ENCODE measurements around the gene RCSD1. TPM values are rescaled to one million over a fixed set of nuclear protein-coding genes. Genes with fewer than 3 reads are reported as not detected.

RCSD1 gene
- total and polyA plus RNA-seq, 10 of the 15 experiments (the other 5 are each of a cell fraction or from before 2014, with no cell fraction given), result 11.4 to 78.3 (median 71.6) TPM

GRCh38 chr1:167681451-167682098 lies 51.5 kb downstream of the RCSD1 start:
- no peak overlapping the region for H3K4me2 ChIP-seq (ENCODE audit: control insufficient read depth, insufficient read depth)
- ChIA-PET SMC1A (ENCODE audit: uncharacterized antibody, unreplicated experiment) (interaction anchor here (0.6 to 10.3 kb wide), 11 partner anchors 9 to 141 kb away, joined by 3 to 170 read pairs (median 4); partner anchors contain the start of gene RCSD1), CTCF (interaction anchor here (1.2 to 4.0 kb wide), 10 partner anchors 13 to 572 kb away, joined by 3 to 30 read pairs (median 5); no protein-coding TSS in a partner anchor), POLR2A (interaction anchor here (0.6 to 3.2 kb wide), 5 partner anchors 13 to 82 kb away, joined by 3 to 15 read pairs (median 4); partner anchors contain the start of gene RCSD1), RAD21 (ENCODE audit: unreplicated experiment) (interaction anchor here (0.6 to 2.9 kb wide), 11 partner anchors 14 to 128 kb away, joined by 3 to 19 read pairs (median 4); partner anchors contain the start of gene CREG1)
- DNase-seq (ENCODE audit: low read depth, low spot score) (no peak), FAIRE-seq (no peak), ATAC-seq (peak; percentile 16; the same call in 2 of the 3 replicates)
- no peak overlapping the region for H3K4me3 ChIP-seq
- intact Hi-C loops (cut with micrococcal nuclease; ENCODE audit: unreplicated experiment) (no loop called here), in situ Hi-C loops (cut with MboI) (no loop called here)
- no peaks in the 10 kb centered on the region for H3K27me3 ChIP-seq (replicated peaks in 1 of 2; ENCODE audit: control insufficient read depth in 2 of 2, insufficient read depth in 2 of 2, low read length in 1 of 2)
- no TSS peak for BruUV-seq (replicated peaks)
- 59% methylated on average over 5 of the region's 5 CpGs for WGBS (ENCODE audit: insufficient coverage, insufficient replicate concordance, low lambda C conversion rate, missing lambda C conversion rate)
- no peak for TF ChIP-seq NFYB (IDR thresholded peaks at IDR 0.05; ENCODE audit: insufficient read depth, low read depth, low read length)
- peak; percentile 30; the same call in 1 of the 2 replicates for TF ChIP-seq PKNOX1 (IDR thresholded peaks at IDR 0.05)
- H4K20me1 ChIP-seq (ENCODE audit: control insufficient read depth, insufficient read depth), result no peaks in the 10 kb centered on the region
- no peaks in the 10 kb centered on the region for H3K9me3 ChIP-seq (replicated peaks; ENCODE audit: control insufficient read depth, insufficient read depth, low read length)
- peak overlapping the region; percentile 36 for H3K27ac ChIP-seq (ENCODE audit: control insufficient read depth, insufficient read depth)
- peaks cover 49% of the 10 kb centered on the region for H3K4me1 ChIP-seq (ENCODE audit: control insufficient read depth, insufficient read depth, low read length)
- H3K79me2 ChIP-seq (ENCODE audit: control insufficient read depth, insufficient read depth, low read length), result peaks cover 28% of the 10 kb centered on the region
- no peak overlapping the region for H3K9ac ChIP-seq (ENCODE audit: control insufficient read depth, insufficient read depth, low read length)
- H3K36me3 ChIP-seq (ENCODE audit: control insufficient read depth in 2 of 2, insufficient read depth in 2 of 2, low read length in 1 of 2), result peaks cover 4 to 11% of the 10 kb centered on the region in 2 experiments
- H2AFZ ChIP-seq (ENCODE audit: control insufficient read depth, low read depth, low read length), result no peak overlapping the region

DNA sequence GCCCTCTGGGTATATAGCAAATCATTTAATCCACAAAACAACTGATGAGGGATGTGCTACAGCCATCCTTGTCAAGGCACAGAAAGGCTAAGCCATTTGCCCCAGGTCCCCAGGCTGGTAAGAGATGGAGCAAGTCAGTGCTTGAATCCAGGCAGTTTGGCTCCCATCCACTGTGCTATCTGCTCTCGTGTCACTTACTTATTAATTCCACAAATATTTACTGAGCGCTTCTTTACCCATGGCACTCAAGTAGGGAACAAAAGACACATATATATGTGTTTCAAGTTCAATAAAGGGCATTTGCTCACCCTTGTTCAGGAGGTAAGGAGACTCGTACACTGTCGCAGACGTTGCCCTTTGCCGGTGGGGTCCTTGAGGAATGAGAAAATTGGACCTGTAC lies 53.2 kb downstream of the RCSD1 start:
- in situ Hi-C loops (cut with MboI), result no loop called here
- H3K4me1 ChIP-seq (ENCODE audit: control insufficient read depth, insufficient read depth, low read length), result peaks cover 42% of the 10 kb centered on the region
- ChIA-PET POLR2A (no interaction called here), SMC1A (ENCODE audit: uncharacterized antibody, unreplicated experiment) (no interaction called here), RAD21 (ENCODE audit: unreplicated experiment) (no interaction called here), CTCF (interaction anchor here (1.6 kb wide), 1 partner anchor 83 kb away, joined by 5 read pairs; no protein-coding TSS in a partner anchor)
- no peak overlapping the region for H2AFZ ChIP-seq (ENCODE audit: control insufficient read depth, low read depth, low read length)
- no peak overlapping the region for H3K4me3 ChIP-seq
- H4K20me1 ChIP-seq (ENCODE audit: control insufficient read depth, insufficient read depth), result no peaks in the 10 kb centered on the region
- peaks cover 4 to 15% of the 10 kb centered on the region in 2 experiments for H3K36me3 ChIP-seq (ENCODE audit: control insufficient read depth in 2 of 2, insufficient read depth in 2 of 2, low read length in 1 of 2)
- H3K79me2 ChIP-seq (ENCODE audit: control insufficient read depth, insufficient read depth, low read length), result peaks cover 24% of the 10 kb centered on the region
- no peak overlapping the region for H3K27ac ChIP-seq (ENCODE audit: control insufficient read depth, insufficient read depth)
- no TSS peak for BruUV-seq (replicated peaks)
- no peaks in the 10 kb centered on the region for H3K27me3 ChIP-seq (replicated peaks in 1 of 2; ENCODE audit: control insufficient read depth in 2 of 2, insufficient read depth in 2 of 2, low read length in 1 of 2)
- H3K4me2 ChIP-seq (ENCODE audit: control insufficient read depth, insufficient read depth), result no peak overlapping the region
- no peak for ATAC-seq
- H3K9ac ChIP-seq (ENCODE audit: control insufficient read depth, insufficient read depth, low read length), result no peak overlapping the region
- FAIRE-seq, result no peak
- intact Hi-C loops (cut with micrococcal nuclease; ENCODE audit: unreplicated experiment), result no loop called here
- DNase-seq (ENCODE audit: low read depth, low spot score), result no peak
- H3K9me3 ChIP-seq (replicated peaks; ENCODE audit: control insufficient read depth, insufficient read depth, low read length), result no peaks in the 10 kb centered on the region
- WGBS (ENCODE audit: insufficient coverage, insufficient replicate concordance, low lambda C conversion rate, missing lambda C conversion rate), result over 99% methylated on average over 6 of the region's 6 CpGs
- TF ChIP-seq STAT1 (conservative IDR thresholded peaks at IDR 0.05), result no peak
- no peak for TF ChIP-seq NR2C2 (IDR thresholded peaks at IDR 0.05; ENCODE audit: borderline replicate concordance, control insufficient read depth, insufficient read length, low read depth)
- TF ChIP-seq, protein P1, sequence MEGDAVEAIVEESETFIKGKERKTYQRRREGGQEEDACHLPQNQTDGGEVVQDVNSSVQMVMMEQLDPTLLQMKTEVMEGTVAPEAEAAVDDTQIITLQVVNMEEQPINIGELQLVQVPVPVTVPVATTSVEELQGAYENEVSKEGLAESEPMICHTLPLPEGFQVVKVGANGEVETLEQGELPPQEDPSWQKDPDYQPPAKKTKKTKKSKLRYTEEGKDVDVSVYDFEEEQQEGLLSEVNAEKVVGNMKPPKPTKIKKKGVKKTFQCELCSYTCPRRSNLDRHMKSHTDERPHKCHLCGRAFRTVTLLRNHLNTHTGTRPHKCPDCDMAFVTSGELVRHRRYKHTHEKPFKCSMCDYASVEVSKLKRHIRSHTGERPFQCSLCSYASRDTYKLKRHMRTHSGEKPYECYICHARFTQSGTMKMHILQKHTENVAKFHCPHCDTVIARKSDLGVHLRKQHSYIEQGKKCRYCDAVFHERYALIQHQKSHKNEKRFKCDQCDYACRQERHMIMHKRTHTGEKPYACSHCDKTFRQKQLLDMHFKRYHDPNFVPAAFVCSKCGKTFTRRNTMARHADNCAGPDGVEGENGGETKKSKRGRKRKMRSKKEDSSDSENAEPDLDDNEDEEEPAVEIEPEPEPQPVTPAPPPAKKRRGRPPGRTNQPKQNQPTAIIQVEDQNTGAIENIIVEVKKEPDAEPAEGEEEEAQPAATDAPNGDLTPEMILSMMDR (IDR thresholded peaks at IDR 0.05 in 2 of 3, conservative IDR thresholded peaks at IDR 0.05 in 1 of 3; ENCODE audit: control insufficient read depth in 2 of 3, extremely low read depth in 1 of 3, insufficient read depth in 1 of 3, low read depth in 3 of 3, low read length in 3 of 3), result no peak
- TF ChIP-seq, protein P2, sequence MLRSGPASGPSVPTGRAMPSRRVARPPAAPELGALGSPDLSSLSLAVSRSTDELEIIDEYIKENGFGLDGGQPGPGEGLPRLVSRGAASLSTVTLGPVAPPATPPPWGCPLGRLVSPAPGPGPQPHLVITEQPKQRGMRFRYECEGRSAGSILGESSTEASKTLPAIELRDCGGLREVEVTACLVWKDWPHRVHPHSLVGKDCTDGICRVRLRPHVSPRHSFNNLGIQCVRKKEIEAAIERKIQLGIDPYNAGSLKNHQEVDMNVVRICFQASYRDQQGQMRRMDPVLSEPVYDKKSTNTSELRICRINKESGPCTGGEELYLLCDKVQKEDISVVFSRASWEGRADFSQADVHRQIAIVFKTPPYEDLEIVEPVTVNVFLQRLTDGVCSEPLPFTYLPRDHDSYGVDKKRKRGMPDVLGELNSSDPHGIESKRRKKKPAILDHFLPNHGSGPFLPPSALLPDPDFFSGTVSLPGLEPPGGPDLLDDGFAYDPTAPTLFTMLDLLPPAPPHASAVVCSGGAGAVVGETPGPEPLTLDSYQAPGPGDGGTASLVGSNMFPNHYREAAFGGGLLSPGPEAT (IDR thresholded peaks at IDR 0.05; ENCODE audit: low read depth), result no peak

All from GM12878 (cell line).